ENCODE measurements around the gene ZFAND6.
A peak's percentile ranks its signal among the peaks of the same experiment; 100 is the strongest.
"Not testable (repeated sequence)": the region's sequence is repeated elsewhere in the genome, so short reads cannot be mapped to it uniquely, and the experiment has no call there.

ZFAND6 gene

DNA sequence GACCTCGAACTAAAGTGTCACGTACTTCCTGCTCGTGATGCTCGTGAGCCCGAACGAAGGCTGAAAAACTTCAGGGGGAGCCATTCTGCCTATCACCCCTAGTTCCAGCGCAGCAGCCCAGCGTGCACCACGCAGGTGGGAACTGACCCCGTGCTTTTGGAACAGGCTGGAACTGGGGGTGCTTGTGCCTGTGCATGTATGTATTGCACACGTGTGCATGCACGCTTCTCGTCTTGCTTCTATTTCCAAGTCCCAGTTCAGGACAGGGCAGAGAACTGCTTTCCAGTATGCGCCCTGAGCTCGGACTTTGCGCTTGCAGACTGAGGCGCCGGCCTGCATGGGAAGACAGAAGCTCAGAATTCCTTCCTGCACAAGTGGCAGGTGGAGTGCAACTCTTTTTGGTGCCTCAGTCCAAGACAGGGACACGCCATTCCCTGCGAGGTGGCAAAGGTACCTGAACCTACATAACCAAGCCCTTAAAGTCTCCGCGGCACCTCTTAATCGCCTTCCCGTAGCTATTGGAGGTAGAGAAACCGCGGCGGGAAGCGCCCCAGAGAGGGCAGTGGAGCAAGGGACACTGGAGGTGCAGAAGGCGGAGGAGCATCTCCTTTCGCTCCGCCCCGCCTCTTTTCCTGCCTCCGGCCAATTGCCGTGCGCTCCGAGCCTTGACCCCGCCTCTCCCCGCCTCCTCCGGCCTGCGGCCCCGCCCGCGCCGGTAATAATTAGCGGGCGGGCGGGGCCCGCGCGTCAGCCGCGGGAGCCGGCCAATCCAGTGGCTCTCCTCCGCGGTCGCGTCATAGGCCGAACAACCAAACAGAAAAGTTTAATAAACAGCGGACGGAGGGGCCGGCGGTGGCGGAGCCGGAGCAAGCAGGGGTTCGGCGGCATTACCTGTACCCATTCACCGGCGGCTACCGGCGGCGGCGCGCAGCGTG lies at the start of gene ZFAND6:
Gene ZFAND6, plus strand, starts transcription at position 826 of the 935 bp plus-strand sequence. CDS start 60,669 bp downstream, outside the sequence.
- peak; percentile 96 for DNase-seq (ENCODE audit: low spot score)

GRCh38 chr15:80010131-80010673 lies 49.3 kb upstream of the ZFAND6 start:
- DNase-seq (ENCODE audit: low spot score), result no peak

- not testable (repeated sequence) for DNase-seq (ENCODE audit: low spot score)
These were observed 48.4 kb upstream of the ZFAND6 start for GRCh38 chr15:80011041-80011523.

DNA sequence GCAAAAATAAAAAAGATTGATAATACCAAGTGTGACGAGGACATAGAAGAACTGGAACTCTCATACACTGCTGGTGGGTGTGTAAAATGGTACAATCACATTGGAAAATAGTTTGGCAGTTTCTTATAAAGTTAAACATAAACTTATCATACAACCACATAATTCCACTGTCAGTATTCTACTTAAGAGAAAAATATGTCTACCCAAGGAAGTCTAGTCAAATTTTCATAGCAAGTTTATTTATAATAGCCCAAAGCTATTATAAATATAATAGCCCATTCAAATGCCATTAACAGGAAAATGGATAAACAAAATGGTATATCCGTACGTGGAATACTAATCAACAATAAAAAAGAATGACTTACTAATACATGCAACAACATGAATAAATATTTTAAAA lies 47.9 kb upstream of the ZFAND6 start:
- no peak for DNase-seq (ENCODE audit: low spot score)

- no peak for DNase-seq (ENCODE audit: low spot score)
These were observed 47.3 kb upstream of the ZFAND6 start for GRCh38 chr15:80012060-80012726.

- not testable (repeated sequence) for DNase-seq (ENCODE audit: low spot score)
These were observed 45.3 kb upstream of the ZFAND6 start for GRCh38 chr15:80014186-80014585.

GRCh38 chr15:80015156-80015555 lies 44.3 kb upstream of the ZFAND6 start:
- no peak for DNase-seq (ENCODE audit: low spot score)

GRCh38 chr15:80016506-80016905 lies 43.0 kb upstream of the ZFAND6 start:
- not testable (repeated sequence) for DNase-seq (ENCODE audit: low spot score)

DNA sequence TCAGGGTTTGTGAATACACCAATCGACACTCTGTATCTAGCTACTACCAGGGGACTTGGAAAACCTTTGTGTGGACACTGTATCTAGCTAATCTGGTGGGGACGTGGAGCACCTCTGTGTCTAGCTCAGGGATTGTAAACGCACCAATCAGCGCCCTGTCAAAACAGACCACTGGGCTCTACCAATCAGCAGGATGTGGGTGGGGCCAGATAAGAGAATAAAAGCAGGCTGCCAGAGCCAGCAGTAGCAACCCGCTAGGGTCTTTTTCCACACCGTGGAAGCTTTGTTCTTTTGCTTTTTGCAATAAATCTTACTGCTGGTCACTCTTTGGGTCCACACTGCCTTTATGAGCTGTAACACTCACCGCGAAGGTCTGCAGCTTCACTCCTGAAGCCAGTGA lies 42.3 kb upstream of the ZFAND6 start:
- not testable (repeated sequence) for DNase-seq (ENCODE audit: low spot score)

GRCh38 chr15:80019168-80019745 lies 40.2 kb upstream of the ZFAND6 start:
- DNase-seq (ENCODE audit: low spot score), result no peak

DNA sequence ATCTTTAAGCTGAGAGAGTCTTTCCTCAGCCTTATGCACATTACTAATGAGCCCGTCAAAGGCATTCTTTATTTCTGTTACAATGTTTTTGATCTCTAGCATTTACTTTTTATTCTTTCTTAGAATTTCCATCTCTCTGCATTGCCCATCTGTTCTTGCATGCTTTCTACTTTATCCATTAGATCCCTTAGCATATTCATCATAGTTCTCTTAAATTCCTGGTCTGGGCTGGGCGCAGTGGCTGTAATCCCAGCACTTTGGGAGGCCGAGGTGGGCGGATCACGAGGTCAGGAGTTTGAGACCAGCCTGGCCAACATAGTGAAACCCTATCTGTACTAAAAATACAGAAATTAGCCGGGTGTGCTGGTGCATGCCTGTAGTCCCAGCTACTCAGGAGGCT lies 39.3 kb upstream of the ZFAND6 start:
- DNase-seq (ENCODE audit: low spot score), result not testable (repeated sequence)

DNA sequence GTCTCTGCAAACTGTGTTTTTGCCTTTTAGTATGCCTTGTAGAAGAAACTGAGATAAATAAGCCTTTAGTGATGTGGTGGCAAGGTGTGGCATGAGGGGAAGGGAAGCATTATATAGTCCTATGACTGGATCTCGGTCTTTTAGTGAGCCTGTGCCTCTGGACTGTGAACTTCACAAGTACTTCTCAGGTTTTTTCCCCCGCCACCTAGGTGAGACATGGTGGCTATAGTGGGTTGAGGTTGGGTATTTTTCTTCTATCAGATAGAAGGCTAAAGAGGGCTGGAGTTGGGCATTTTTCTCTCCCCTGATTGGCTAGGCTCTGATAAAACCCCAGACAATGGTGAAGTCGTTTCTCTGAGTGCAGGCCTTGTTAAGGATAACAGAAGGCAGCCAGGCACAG lies 38.7 kb upstream of the ZFAND6 start:
- no peak for DNase-seq (ENCODE audit: low spot score)

- DNase-seq (ENCODE audit: low spot score), result no peak
These were observed 33.2 kb upstream of the ZFAND6 start for GRCh38 chr15:80026310-80026709.

- no peak for DNase-seq (ENCODE audit: low spot score)
These were observed 32.7 kb upstream of the ZFAND6 start for GRCh38 chr15:80026754-80027153.

GRCh38 chr15:80028937-80029336 lies 30.5 kb upstream of the ZFAND6 start:
- DNase-seq (ENCODE audit: low spot score), result no peak

GRCh38 chr15:80031841-80032240 lies 27.6 kb upstream of the ZFAND6 start:
- no peak for DNase-seq (ENCODE audit: low spot score)

- no peak for DNase-seq (ENCODE audit: low spot score)
These were observed 24.8 kb upstream of the ZFAND6 start for GRCh38 chr15:80034629-80035028.

DNA sequence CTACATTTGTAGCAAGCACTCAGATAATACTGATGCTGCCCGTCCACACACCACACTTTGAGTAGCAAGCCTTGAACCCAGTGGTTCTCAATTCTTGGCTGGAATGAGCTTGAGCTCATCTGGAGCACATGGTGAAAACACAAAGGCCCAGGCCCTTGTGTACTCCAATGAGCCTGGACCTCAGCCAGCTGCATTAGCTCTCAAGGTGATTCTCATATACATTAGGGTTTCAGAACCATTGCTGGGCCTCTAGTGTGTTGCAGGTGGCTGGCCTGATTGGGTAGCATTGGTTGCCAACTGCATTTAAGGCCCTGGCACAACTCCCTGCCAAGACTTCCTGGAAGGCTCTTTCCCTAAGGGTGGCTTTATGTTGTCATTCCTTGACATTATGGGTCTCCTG lies 23.4 kb upstream of the ZFAND6 start:
- no peak for DNase-seq (ENCODE audit: low spot score)

DNA sequence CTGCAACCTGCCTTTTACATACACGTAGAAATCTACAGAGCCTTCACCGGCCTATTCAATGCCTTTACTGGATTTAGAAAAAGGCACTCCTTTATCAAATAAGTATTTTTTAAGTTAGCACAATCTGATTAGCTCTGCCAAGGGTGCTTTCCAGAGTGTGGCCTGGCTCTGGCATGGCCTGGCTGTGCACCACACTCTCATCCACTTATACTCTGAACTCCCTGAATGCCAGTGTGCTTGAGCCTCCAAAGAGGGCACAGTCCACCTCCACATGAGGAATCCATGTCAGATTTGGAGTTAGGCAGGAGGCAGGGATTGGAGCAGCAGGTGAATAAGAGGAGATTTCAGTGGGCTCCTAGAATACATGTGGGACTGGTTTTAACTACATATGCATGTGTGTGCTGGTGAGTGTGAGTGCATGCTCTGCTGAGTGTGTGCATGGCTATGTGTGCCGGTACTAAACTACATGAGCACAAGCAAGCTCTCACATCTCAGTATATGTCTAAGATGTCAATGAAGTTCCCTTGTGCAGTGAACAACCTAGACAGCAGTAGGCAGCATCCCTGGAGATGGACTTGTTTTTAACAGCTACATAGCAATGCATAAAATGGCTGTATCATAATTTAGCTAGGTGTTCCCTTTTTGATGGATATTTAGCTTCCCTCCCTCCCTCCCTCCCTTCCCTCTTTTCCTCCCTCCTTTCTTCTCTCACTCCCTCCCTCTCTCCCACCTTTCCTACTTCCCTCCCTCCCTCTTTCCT lies 17.8 kb upstream of the ZFAND6 start:
- no peak for DNase-seq (ENCODE audit: low spot score)

DNA sequence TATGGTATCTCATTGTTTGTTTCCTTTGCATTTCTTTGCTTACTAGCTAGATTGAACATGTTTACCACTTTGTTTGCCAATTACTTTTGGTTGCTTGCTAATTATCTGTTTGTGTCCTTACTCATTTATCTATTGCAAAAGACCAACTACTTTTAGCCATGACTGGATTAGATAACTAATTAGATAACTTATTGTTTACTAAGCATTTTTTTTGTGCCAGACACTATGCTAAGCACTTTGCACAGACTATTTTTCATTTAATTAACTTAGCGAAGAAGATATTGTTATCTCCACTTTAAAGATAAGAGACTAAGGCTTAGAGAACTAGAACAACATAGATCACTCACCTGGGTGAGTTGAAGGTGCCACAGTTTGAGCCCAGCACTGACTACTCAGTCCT lies 16.9 kb upstream of the ZFAND6 start:
- no peak for DNase-seq (ENCODE audit: low spot score)

GRCh38 chr15:80045219-80045618 lies 14.3 kb upstream of the ZFAND6 start:
- not testable (repeated sequence) for DNase-seq (ENCODE audit: low spot score)

DNA sequence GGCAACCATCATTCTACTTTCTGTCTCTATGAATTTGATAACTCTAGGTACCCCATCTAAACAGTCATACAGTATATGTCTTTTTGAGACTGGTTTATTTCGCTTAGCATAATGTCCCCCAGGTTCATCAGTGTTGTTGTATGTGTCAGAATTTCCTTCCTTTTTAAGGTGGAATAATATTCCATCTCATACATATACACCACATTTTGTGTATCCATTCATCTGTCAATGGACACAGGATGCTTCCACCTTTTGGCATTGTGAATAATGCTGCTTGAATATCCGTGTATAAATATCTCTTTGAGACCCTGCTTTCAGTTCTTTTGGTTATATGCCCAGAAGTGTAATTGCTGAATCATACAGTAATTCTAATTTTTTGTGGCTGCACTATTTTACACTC lies 10.4 kb upstream of the ZFAND6 start:
- no peak for DNase-seq (ENCODE audit: low spot score)

All from pons (tissue), 1 donor.